BJ (cell line): ENCODE data around the gene TVP23C. TPM values are rescaled to one million over a fixed set of nuclear protein-coding genes. Genes with fewer than 3 reads are reported as not detected.
A peak's percentile ranks its signal among the peaks of the same experiment; 100 is the strongest.

Experiments used
- CTCF ChIA-PET: fragments of 350-600 bp; formaldehyde crosslinking; extraction: SDS; loops from one replicate; lab custom pipeline; 2021; ENCODE audit warnings: antibody characterized with exemption, inconsistent platforms; lab: Yijun Ruan, JAX
- POLR2A ChIA-PET: fragments of 300-600 bp; sonication (Branson Sonifier 250); formaldehyde crosslinking; extraction: SDS; loops from one replicate; lab custom pipeline; 2021; ENCODE audit warnings: antibody characterized with exemption; lab: Charles Lee
- DNase-seq: peaks from one replicate; pipeline ENCODE4 v3.0.0-alpha.2; 2011; ENCODE audit warnings: low read depth
- H3K27me3 ChIP-seq: 2 replicates; pipeline ENCODE4 v1.6.0; 2011; ENCODE audit warnings: low read length; ENCODE audit not compliant: control insufficient read depth, insufficient read depth
- H3K36me3 ChIP-seq: 2 replicates; pipeline ENCODE4 v1.5.1; 2011; ENCODE audit warnings: low read length; ENCODE audit not compliant: control insufficient read depth, insufficient read depth
- H3K4me3 ChIP-seq: 2 replicates; pipeline ENCODE4 v1.5.1; 2011; ENCODE audit warnings: low read depth, mild to moderate bottlenecking, control low read depth, low read length
- polyA plus RNA-seq: library from polyadenylated mRNA; depleted of rRNA; stranded (reverse); fragments of >200 nt; gene quantifications from 2 replicates; pipeline ENCODE4 v1.2.3, GENCODE V29; 2011
- TF ChIP-seq, protein P1 (sequence below): IDR thresholded peaks from 2 replicates; pipeline ENCODE4 v1.5.1; 2011; ENCODE audit warnings: low read depth, mild to moderate bottlenecking, control low read depth, inconsistent platforms, low read length, moderate library complexity; ENCODE audit not compliant: insufficient read depth

TVP23C gene
- polyA plus RNA-seq, 1 experiment = 5.8 TPM

GRCh38 chr17:15502369-15503112 lies 60.7 kb downstream of the TVP23C start:
- TF ChIP-seq, protein P1, sequence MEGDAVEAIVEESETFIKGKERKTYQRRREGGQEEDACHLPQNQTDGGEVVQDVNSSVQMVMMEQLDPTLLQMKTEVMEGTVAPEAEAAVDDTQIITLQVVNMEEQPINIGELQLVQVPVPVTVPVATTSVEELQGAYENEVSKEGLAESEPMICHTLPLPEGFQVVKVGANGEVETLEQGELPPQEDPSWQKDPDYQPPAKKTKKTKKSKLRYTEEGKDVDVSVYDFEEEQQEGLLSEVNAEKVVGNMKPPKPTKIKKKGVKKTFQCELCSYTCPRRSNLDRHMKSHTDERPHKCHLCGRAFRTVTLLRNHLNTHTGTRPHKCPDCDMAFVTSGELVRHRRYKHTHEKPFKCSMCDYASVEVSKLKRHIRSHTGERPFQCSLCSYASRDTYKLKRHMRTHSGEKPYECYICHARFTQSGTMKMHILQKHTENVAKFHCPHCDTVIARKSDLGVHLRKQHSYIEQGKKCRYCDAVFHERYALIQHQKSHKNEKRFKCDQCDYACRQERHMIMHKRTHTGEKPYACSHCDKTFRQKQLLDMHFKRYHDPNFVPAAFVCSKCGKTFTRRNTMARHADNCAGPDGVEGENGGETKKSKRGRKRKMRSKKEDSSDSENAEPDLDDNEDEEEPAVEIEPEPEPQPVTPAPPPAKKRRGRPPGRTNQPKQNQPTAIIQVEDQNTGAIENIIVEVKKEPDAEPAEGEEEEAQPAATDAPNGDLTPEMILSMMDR = peak; percentile 95
- peaks cover 4% of the 10 kb centered on the region for H3K36me3 ChIP-seq
- H3K27me3 ChIP-seq = no peaks in the 10 kb centered on the region
- peak overlapping the region; percentile 23 for H3K4me3 ChIP-seq
- ChIA-PET POLR2A (interaction anchor here (0.6 kb wide), 1 partner anchor 251 kb away, joined by 4 read pairs; no protein-coding TSS in a partner anchor), CTCF (interaction anchor here (0.6 to 5.0 kb wide), 42 partner anchors 9 to 1671 kb away, joined by 3 to 43 read pairs (median 5); partner anchors contain the start of gene CDRT4)
- DNase-seq = peak; percentile 81

DNA sequence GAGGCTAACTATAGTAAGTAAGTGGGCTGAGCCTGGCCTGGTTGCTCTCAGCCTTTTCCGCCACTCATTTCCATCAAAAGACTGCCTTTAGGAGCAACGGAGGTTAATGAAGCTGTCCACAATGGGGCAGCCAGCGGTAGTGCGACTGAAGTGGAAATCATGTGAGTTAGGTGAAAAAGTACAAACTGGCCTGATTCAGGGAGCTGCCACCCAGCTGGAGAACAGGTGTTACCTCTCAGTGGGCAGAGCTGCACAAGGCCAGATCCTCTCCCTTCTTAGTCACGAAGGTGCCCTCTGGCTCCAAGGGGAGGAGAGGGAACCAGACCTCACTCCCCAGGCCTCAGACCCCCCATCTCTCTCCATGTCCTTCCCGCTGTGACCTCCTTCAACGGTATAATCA lies 61.5 kb downstream of the TVP23C start:
- Histone ChIP-seq H3K36me3 (peaks cover 4% of the 10 kb centered on the region), H3K4me3 (no peak overlapping the region), H3K27me3 (no peaks in the 10 kb centered on the region)
- TF ChIP-seq, protein P1 = no peak
- CTCF ChIA-PET = interaction anchor here (1.0 to 5.0 kb wide), 9 partner anchors 12 to 254 kb away, joined by 3 to 43 read pairs (median 6); partner anchors contain the start of gene CDRT4
- DNase-seq = no peak
- POLR2A ChIA-PET = no interaction called here

DNA sequence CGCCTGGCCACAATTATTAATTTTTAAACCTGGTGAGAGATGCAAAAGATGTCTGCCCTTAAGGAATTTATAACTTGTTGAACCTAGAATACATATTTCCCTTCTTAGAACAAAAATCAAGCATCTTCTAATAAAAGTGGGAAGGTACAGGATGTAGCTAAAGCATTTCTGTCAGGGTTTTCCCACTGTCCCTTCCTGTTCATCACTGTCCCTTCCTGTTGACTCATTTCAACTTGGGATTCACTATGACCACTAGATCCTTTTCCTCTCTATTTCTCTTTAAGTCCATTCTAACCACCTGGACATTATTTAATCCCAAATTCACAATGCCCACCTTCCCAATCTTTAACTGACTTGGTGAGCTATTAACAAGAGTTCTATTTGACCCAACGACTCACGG lies 62.0 kb downstream of the TVP23C start:
- Histone ChIP-seq H3K4me3 (no peak overlapping the region), H3K36me3 (peaks cover 2% of the 10 kb centered on the region), H3K27me3 (no peaks in the 10 kb centered on the region)
- TF ChIP-seq, protein P1 = no peak
- ChIA-PET CTCF (interaction anchor here (1.0 to 5.0 kb wide), 6 partner anchors 44 to 253 kb away, joined by 3 to 43 read pairs (median 6); no protein-coding TSS in a partner anchor), POLR2A (interaction anchor here (0.6 kb wide), 1 partner anchor 238 kb away, joined by 3 read pairs; no protein-coding TSS in a partner anchor)
- DNase-seq = no peak

DNA sequence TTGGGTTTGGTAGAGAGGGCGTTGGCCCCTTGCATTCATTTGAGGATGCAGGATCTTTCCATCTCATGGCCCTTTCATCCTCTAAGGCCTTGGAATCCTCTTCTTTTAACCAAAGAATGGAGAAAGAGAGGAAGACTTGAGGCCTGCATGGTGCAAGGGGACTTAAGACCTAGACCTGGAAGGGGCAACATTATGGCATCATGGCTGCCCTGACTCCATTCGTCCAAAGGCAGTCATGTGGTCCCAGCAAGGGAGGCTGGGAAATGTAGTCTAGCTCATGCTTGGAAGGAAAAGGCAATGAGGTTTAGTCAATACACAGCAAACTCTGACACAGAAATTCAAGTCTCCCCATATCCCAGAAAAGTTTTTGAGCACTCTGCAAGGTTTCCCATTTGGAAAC lies 65.2 kb downstream of the TVP23C start:
- no peak for DNase-seq
- ChIA-PET POLR2A (no interaction called here), CTCF (interaction anchor here (1.2 to 1.6 kb wide), 2 partner anchors 41 to 241 kb away, joined by 3 read pairs; no protein-coding TSS in a partner anchor)
- TF ChIP-seq, protein P1 = no peak
- Histone ChIP-seq H3K27me3 (no peaks in the 10 kb centered on the region), H3K4me3 (no peak overlapping the region), H3K36me3 (peaks cover 2% of the 10 kb centered on the region)

DNA sequence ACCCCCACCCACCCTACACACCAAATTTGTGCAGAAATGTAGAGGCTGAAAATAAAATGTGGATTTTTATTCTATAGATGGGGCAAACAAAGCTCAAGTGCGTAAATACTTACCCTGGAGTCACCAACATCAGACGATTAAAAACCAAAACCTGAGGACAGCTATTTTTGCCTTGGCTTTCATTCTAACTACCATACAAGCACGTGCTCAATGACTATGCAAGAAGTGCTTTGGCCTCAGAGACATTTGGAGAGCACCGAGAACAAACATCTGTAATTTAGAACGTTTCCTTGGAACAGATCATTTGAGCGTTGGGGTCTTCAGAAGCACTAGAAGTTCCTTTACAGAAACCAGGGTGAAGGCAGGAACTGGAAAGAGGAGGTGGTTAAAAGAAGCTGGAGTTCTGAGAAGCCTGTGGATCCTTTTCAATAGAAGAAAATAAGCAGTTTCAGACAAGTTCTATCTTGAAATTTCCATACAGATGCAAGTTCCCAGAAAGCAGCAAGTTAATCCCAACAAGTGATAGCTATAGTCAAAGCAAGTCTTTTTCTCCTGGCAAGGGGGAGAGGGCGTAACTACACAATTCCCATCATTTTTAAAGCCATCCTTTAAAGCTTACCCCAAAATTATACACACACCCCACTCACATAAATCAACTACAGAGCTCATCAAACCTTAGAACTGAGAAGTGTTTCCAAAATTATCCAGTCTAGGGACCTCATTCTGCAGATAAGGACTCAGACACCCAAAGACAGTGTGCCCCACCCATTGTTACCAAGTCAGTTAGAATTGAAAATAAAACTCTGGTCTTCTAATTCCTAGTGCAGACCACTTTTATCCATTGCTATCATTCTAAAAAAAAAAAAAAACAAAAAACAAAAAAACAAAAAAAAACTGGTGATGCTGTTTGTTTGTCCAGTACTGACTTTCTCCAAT lies 66.3 kb downstream of the TVP23C start:
- DNase-seq = no peak
- H3K36me3 ChIP-seq = peaks cover 2% of the 10 kb centered on the region
- ChIA-PET POLR2A (no interaction called here), CTCF (interaction anchor here (1.2 to 2.1 kb wide), 3 partner anchors 40 to 240 kb away, joined by 3 to 4 read pairs (median 3); no protein-coding TSS in a partner anchor)
- no peak overlapping the region for H3K4me3 ChIP-seq
- TF ChIP-seq, protein P1 = no peak
- H3K27me3 ChIP-seq = no peaks in the 10 kb centered on the region
